Right lobe of liver (tissue), 6 donors: ENCODE data around the gene RTF1. TPM values are rescaled to one million over a fixed set of nuclear protein-coding genes. Genes with fewer than 3 reads are reported as not detected.
"Not testable (repeated sequence)": the region's sequence is repeated elsewhere in the genome, so short reads cannot be mapped to it uniquely, and the experiment has no call there.

Experiments
- ATAC-seq, 4 donors: fragments of 200-7000 bp; cut with Tn5 transposase; one replicate each; pipeline ENCODE4 v1.9.1; 2020; ENCODE audit warnings: mild to moderate bottlenecking in 4 of 4, moderate library complexity in 4 of 4
- DNase-seq, 3 donors: peaks; one replicate each; pipeline ENCODE4 v3.0.0-alpha.2; 2020
- H3K27ac ChIP-seq, 3 donors: fragments of 200-600 bp; one replicate each; pipeline ENCODE4 v1.8.0; 2022
- H3K27me3 ChIP-seq, 2 donors: fragments of 200-600 bp; one replicate each; pipeline ENCODE4 v1.8.0; 2022
- H3K36me3 ChIP-seq, 4 donors: fragments of 200-600 bp; sonication (generic) in 1 of 4; one replicate each; pipeline versions ENCODE4 v1.5.1 to v1.8.0; 2017 to 2022; ENCODE audit warnings: control low read depth in 1 of 4
- H3K4me1 ChIP-seq, 4 donors: fragments of 200-600 bp; sonication (generic) in 1 of 4; one replicate each; pipeline versions ENCODE4 v1.5.1 to v1.8.0; 2017 to 2022; ENCODE audit warnings: control low read depth in 1 of 4
- H3K4me3 ChIP-seq, 3 donors: fragments of 200-600 bp; one replicate each; pipeline ENCODE4 v1.8.0; 2022
- H3K9me3 ChIP-seq, 4 donors: fragments of 200-600 bp; sonication (generic) in 1 of 4; one replicate each; pipeline versions ENCODE4 v1.5.1 to v1.8.0; 2017 to 2022; ENCODE audit warnings: control low read depth in 1 of 4
- CTCF ChIP-seq, 4 donors: fragments of 200-600 bp in 3 of 4; fragments of 450-650 bp in 1 of 4; IDR thresholded peaks; one replicate each; pipeline versions ENCODE4 v1.5.1 to v1.8.0; 2016 to 2022; ENCODE audit warnings: antibody characterized with exemption in 4 of 4, mild to moderate bottlenecking in 2 of 4
- POLR2A ChIP-seq: fragments of 450-650 bp; IDR thresholded peaks from one replicate; pipeline ENCODE4 v1.6.1; 2017; ENCODE audit warnings: antibody characterized with exemption, mild to moderate bottlenecking
- WGBS: methylation state at CpG from one replicate; pipeline ENCODE4 v1.1.6; 2018; ENCODE audit warnings: low coverage, low lambda C conversion rate; ENCODE audit not compliant: insufficient coverage; ENCODE audit errors: missing lambda C conversion rate; 5-methylcytosine and 5-hydroxymethylcytosine counted together
- intact Hi-C, 2 donors: fragments of 100-400 bp; cut with DNase I; formaldehyde crosslinking; loops; one replicate each; pipeline versions ENCODE4 v1.11.2 to v1.14.1; 2022
- long read RNA-seq: library from polyadenylated mRNA; unstranded; transcript quantifications from one replicate; pipeline ENCODE4 v2.0.0, GENCODE V29; 2019
- total RNA-seq, 6 experiments: library from RNA; depleted of rRNA in 2 of 6; stranded (reverse); fragments of >200 nt in 2 of 6; fragmentation: NEBNext Ultra II Directional in 3 of 6; extraction: Animal tissue kit (Norgen Biotek cat#: 25700) in 3 of 6; gene quantifications; one replicate each; pipeline versions ENCODE4 v1.1.0 to v1.2.4, GENCODE V29; 2016 to 2023
- donor health status: DM: no; HTN: yes; CAD: no.
- donor health status: DM: no; HTN: no; CAD: no.
- donor health status: DM: no; HTN: no; CAD: no.
- donor health status: DM: no; HTN: yes; CAD: no.
- donor health status: DM: no; HTN: yes; CAD: no.

The RTF1 gene
- total RNA-seq, result 10 to 100 TPM; 10.5 to 21.5 (median 14.2) TPM
- long read RNA-seq, partial matches to known transcripts, result 5 of 5 reads
- long read RNA-seq, other reads (novel, unspliced or antisense), result 0 of 5 reads

- DNase-seq (peak; percentile 96 to 98 (median 96)), ATAC-seq (peak; percentile 97 to 99 (median 98))
- H3K9me3 ChIP-seq, result no peaks in the 10 kb centered on the region
- WGBS, result 2% methylated on average over 12 of the region's 74 CpGs
- peak within 1 kb of the TSS; percentile 62 to 74 (median 63) for H3K27ac ChIP-seq
- peaks cover 0 to 15% (median 5%) of the 10 kb centered on the region in 4 donors for H3K4me1 ChIP-seq
- intact Hi-C loops, result no loop called here
- H3K36me3 ChIP-seq, result no peaks in the 10 kb centered on the region
- H3K4me3 ChIP-seq, result peak within 1 kb of the TSS; percentile 92 to 98 (median 96)
- H3K27me3 ChIP-seq, result no peaks in the 10 kb centered on the region
- TF ChIP-seq POLR2A (peak; percentile 83), CTCF (IDR thresholded peaks at IDR 0.05) (no peak)
Observed at GRCh38 chr15:41416742-41417417, at the start of gene RTF1. RTF1 (plus strand) TSS chr15:41417095; CDS start chr15:41417116, 21 bp downstream.

- H3K27ac ChIP-seq, result no peak overlapping the region
- H3K27me3 ChIP-seq, result no peaks in the 10 kb centered on the region
- H3K9me3 ChIP-seq, result no peaks in the 10 kb centered on the region
- no peak for TF ChIP-seq POLR2A
- no peak for TF ChIP-seq CTCF (IDR thresholded peaks at IDR 0.05)
- DNase-seq, result no peak
- H3K4me3 ChIP-seq, result no peak overlapping the region
- intact Hi-C loops, result no loop called here
- no peaks in the 10 kb centered on the region for H3K4me1 ChIP-seq
- H3K36me3 ChIP-seq, result no peaks in the 10 kb centered on the region
- no peak for ATAC-seq
- no CpG with 5 or more reads among the region's 3 CpGs for WGBS
Observed at GRCh38 chr15:41367418-41367817, 49.5 kb upstream of the RTF1 start.

GRCh38 chr15:41377978-41378377 is 38.9 kb upstream of the RTF1 start:
- intact Hi-C loops, result no loop called here
- no peaks in the 10 kb centered on the region for H3K9me3 ChIP-seq
- ATAC-seq, result no peak
- WGBS, result 92% methylated on average over 2 of the region's 4 CpGs
- no peaks in the 10 kb centered on the region for H3K27me3 ChIP-seq
- DNase-seq, result no peak
- no peaks in the 10 kb centered on the region for H3K36me3 ChIP-seq
- TF ChIP-seq CTCF (IDR thresholded peaks at IDR 0.05) (no peak), POLR2A (no peak)
- no peaks in the 10 kb centered on the region for H3K4me1 ChIP-seq
- no peak overlapping the region for H3K27ac ChIP-seq
- no peak overlapping the region for H3K4me3 ChIP-seq

GRCh38 chr15:41383974-41384749 is 32.7 kb upstream of the RTF1 start:
- DNase-seq, H3K9me3 ChIP-seq, H3K4me1 ChIP-seq, ATAC-seq, H3K4me3 ChIP-seq, intact Hi-C loops, H3K27ac ChIP-seq, H3K27me3 ChIP-seq: not testable (repeated sequence)
- peaks cover 0 to 16% (median 3%) of the 10 kb centered on the region in 4 donors for H3K36me3 ChIP-seq
- WGBS, result 95% methylated on average over 9 of the region's 9 CpGs

GRCh38 chr15:41387646-41388045 is 29.2 kb upstream of the RTF1 start:
- H3K27me3 ChIP-seq, result no peaks in the 10 kb centered on the region
- ATAC-seq (no peak), DNase-seq (no peak)
- 89% methylated on average over 6 of the region's 6 CpGs for WGBS
- H3K4me1 ChIP-seq, result no peaks in the 10 kb centered on the region
- TF ChIP-seq POLR2A (no peak), CTCF (IDR thresholded peaks at IDR 0.05) (no peak)
- intact Hi-C loops, result no loop called here
- H3K36me3 ChIP-seq, result peaks cover 0 to 19% (median 3%) of the 10 kb centered on the region in 4 donors
- no peaks in the 10 kb centered on the region for H3K9me3 ChIP-seq
- H3K27ac ChIP-seq, result no peak overlapping the region
- no peak overlapping the region for H3K4me3 ChIP-seq
